ENCODE results near the gene DFFB. TPM values are rescaled to one million over a fixed set of nuclear protein-coding genes. Genes with fewer than 3 reads are reported as not detected.

Gene DFFB
- total and polyA plus RNA-seq, 9 of the 15 experiments (the other 6 are each of a cell fraction or from before 2014, with no cell fraction given): 2.3 to 15.8 (median 11.5) TPM

DNA sequence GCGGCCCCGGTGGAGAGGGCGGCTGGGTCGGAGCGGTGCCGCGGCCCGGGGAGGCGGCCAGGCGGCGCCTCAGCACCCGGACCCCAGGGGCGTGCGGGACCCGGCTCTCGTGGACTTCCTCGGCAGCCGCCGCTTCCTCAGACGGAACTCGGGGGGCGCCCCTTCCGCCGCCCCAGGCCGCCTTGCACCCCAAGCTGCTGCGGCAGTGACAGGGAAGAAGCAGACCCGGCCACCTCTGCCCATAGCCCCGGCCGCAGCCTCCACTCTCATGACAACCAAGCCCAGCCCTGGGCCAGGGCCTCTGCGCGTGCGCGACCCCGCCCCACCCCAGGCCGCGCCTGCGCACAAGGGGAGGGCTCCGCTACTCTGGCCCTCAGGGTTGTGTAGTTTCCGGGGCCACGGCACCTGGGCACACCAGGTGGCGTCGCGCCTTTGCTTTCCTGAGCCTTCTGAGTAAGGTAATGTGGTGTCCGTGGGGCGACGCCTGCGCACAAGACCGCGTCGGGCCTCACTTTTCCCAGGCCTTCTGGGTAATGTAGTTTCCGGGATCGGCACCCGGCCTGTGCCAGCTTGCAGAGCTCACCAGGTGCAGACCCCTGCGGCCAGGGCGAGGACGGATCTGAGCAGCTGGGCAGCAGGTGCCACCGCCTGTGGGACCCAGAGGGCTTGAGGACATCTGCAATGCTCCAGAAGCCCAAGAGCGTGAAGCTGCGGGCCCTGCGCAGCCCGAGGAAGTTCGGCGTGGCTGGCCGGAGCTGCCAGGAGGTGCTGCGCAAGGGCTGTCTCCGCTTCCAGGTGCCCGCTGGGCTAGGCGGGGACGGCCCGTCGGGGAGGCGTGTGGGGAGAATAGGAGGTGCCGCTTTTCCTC, at the start of gene DFFB, which contains the start of gene CEP104 (continued):
- no peak for TF ChIP-seq KLF10 (CRISPR knock-in tag; IDR thresholded peaks at IDR 0.05)
- no peak for TF ChIP-seq BDP1 (IDR thresholded peaks at IDR 0.05; ENCODE audit: insufficient read depth, insufficient read length)
- TF ChIP-seq TARDBP (IDR thresholded peaks at IDR 0.05): no peak
- TF ChIP-seq ZNF408 (CRISPR knock-in tag; IDR thresholded peaks at IDR 0.05; ENCODE audit: low read depth): no peak
- no peak for TF ChIP-seq NR2F6 (CRISPR knock-in tag; IDR thresholded peaks at IDR 0.05)
- no peak for TF ChIP-seq ILF3 (IDR thresholded peaks at IDR 0.05; ENCODE audit: borderline replicate concordance)
- TF ChIP-seq FOXJ3 (CRISPR knock-in tag; IDR thresholded peaks at IDR 0.05): no peak
- peak; percentile 64 for TF ChIP-seq KLF1 (tag; IDR thresholded peaks at IDR 0.05)
- TF ChIP-seq, protein P1, sequence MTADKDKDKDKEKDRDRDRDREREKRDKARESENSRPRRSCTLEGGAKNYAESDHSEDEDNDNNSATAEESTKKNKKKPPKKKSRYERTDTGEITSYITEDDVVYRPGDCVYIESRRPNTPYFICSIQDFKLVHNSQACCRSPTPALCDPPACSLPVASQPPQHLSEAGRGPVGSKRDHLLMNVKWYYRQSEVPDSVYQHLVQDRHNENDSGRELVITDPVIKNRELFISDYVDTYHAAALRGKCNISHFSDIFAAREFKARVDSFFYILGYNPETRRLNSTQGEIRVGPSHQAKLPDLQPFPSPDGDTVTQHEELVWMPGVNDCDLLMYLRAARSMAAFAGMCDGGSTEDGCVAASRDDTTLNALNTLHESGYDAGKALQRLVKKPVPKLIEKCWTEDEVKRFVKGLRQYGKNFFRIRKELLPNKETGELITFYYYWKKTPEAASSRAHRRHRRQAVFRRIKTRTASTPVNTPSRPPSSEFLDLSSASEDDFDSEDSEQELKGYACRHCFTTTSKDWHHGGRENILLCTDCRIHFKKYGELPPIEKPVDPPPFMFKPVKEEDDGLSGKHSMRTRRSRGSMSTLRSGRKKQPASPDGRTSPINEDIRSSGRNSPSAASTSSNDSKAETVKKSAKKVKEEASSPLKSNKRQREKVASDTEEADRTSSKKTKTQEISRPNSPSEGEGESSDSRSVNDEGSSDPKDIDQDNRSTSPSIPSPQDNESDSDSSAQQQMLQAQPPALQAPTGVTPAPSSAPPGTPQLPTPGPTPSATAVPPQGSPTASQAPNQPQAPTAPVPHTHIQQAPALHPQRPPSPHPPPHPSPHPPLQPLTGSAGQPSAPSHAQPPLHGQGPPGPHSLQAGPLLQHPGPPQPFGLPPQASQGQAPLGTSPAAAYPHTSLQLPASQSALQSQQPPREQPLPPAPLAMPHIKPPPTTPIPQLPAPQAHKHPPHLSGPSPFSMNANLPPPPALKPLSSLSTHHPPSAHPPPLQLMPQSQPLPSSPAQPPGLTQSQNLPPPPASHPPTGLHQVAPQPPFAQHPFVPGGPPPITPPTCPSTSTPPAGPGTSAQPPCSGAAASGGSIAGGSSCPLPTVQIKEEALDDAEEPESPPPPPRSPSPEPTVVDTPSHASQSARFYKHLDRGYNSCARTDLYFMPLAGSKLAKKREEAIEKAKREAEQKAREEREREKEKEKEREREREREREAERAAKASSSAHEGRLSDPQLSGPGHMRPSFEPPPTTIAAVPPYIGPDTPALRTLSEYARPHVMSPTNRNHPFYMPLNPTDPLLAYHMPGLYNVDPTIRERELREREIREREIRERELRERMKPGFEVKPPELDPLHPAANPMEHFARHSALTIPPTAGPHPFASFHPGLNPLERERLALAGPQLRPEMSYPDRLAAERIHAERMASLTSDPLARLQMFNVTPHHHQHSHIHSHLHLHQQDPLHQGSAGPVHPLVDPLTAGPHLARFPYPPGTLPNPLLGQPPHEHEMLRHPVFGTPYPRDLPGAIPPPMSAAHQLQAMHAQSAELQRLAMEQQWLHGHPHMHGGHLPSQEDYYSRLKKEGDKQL (CRISPR knock-in tag; IDR thresholded peaks at IDR 0.05; ENCODE audit: borderline replicate concordance): no peak
- peak; percentile 99 for TF ChIP-seq ZEB2 (IDR thresholded peaks at IDR 0.05)
- TF ChIP-seq OTX1 (CRISPR knock-in tag; IDR thresholded peaks at IDR 0.05): no peak
- no peak; the same call in 1 of the 2 replicates for TF ChIP-seq ZBTB1 (CRISPR knock-in tag; IDR thresholded peaks at IDR 0.05; ENCODE audit: borderline replicate concordance, low read depth)
- TF ChIP-seq HIVEP1 (CRISPR knock-in tag; IDR thresholded peaks at IDR 0.05): no peak
- TF ChIP-seq TGIF2 (CRISPR knock-in tag; IDR thresholded peaks at IDR 0.05): no peak
- TF ChIP-seq, protein P2, sequence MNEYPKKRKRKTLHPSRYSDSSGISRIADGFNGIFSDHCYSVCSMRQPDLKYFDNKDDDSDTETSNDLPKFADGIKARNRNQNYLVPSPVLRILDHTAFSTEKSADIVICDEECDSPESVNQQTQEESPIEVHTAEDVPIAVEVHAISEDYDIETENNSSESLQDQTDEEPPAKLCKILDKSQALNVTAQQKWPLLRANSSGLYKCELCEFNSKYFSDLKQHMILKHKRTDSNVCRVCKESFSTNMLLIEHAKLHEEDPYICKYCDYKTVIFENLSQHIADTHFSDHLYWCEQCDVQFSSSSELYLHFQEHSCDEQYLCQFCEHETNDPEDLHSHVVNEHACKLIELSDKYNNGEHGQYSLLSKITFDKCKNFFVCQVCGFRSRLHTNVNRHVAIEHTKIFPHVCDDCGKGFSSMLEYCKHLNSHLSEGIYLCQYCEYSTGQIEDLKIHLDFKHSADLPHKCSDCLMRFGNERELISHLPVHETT (CRISPR knock-in tag; conservative IDR thresholded peaks at IDR 0.05 in 1 of 2, IDR thresholded peaks at IDR 0.05 in 1 of 2): no peak
- no peak for TF ChIP-seq ARID1B (IDR thresholded peaks at IDR 0.05)
- TF ChIP-seq ZNF347 (CRISPR knock-in tag; IDR thresholded peaks at IDR 0.05; ENCODE audit: low read depth): no peak
- TF ChIP-seq ZNF165 (CRISPR knock-in tag; IDR thresholded peaks at IDR 0.05; ENCODE audit: borderline replicate concordance): no peak
- TF ChIP-seq MED1 (CRISPR knock-in tag; IDR thresholded peaks at IDR 0.05; ENCODE audit: borderline replicate concordance): no peak

All from K562 (cell line).